IMR-90 (cell line): ENCODE measurements around the gene POLD1. TPM values are rescaled to one million over a fixed set of nuclear protein-coding genes. Genes with fewer than 3 reads are reported as not detected.
A peak's percentile ranks its signal among the peaks of the same experiment; 100 is the strongest.

Experiments
- ATAC-seq: fragments of 200-7000 bp; cut with Tn5 transposase; 2 replicates; pipeline ENCODE4 v1.9.1; 2020; ENCODE audit warnings: low read depth, mild to moderate bottlenecking, moderate library complexity
- BruUV-seq: library from RNA; stranded (reverse); fragments of 400-500 nt; replicated peaks from 2 replicates; lab custom pipeline; 2021; lab: Mats Ljungman, UMichigan
- CTCF ChIA-PET: fragments of 300-600 bp; formaldehyde crosslinking; extraction: SDS; loops from one replicate; lab custom pipeline; 2021; ENCODE audit warnings: antibody characterized with exemption; lab: Yijun Ruan, JAX
- POLR2A ChIA-PET: fragments of 300-600 bp; sonication (Branson Sonifier 250); formaldehyde crosslinking; loops from one replicate; lab custom pipeline; 2022; ENCODE audit warnings: antibody characterized with exemption; ENCODE audit not compliant: unreplicated experiment; lab: Charles Lee
- DNase-seq: peaks from one replicate; pipeline ENCODE4 v3.0.0; 2013
- H2AFZ ChIP-seq: replicated peaks from 2 replicates; pipeline ENCODE3; 2013; ENCODE audit warnings: low read length, mild to moderate bottlenecking; ENCODE audit not compliant: poor library complexity
- H2AK5ac ChIP-seq: 2 replicates; pipeline ENCODE4 v1.6.1; 2013; ENCODE audit warnings: low read depth, low read length, inconsistent platforms
- H2AK9ac ChIP-seq: replicated peaks from 2 replicates; pipeline ENCODE3; 2013; ENCODE audit warnings: mild to moderate bottlenecking, low read depth, low read length, moderate library complexity; ENCODE audit not compliant: poor library complexity
- H2BK120ac ChIP-seq: 2 replicates; pipeline ENCODE4 v1.6.1; 2013; ENCODE audit warnings: low read depth, low read length, inconsistent platforms
- H2BK15ac ChIP-seq: 3 replicates; pipeline ENCODE4 v1.6.1; 2013; ENCODE audit warnings: low read depth, low read length, inconsistent platforms
- H2BK20ac ChIP-seq: 2 replicates; pipeline ENCODE4 v1.6.1; 2013; ENCODE audit warnings: low read depth, mild to moderate bottlenecking, inconsistent platforms, low read length, moderate library complexity
- H2BK5ac ChIP-seq: 2 replicates; pipeline ENCODE4 v1.6.1; 2013; ENCODE audit warnings: mild to moderate bottlenecking, low read depth, low read length, inconsistent platforms; ENCODE audit not compliant: poor library complexity, severe bottlenecking
- H3K14ac ChIP-seq: replicated peaks from 2 replicates; pipeline ENCODE4 v1.6.1; 2013; ENCODE audit warnings: low read depth, low read length, inconsistent platforms
- H3K18ac ChIP-seq: 2 replicates; pipeline ENCODE4 v1.6.1; 2013; ENCODE audit warnings: low read depth, low read length, control low read depth
- H3K23ac ChIP-seq: 2 replicates; pipeline ENCODE4 v1.6.1; 2013; ENCODE audit warnings: low read depth, low read length, inconsistent platforms
- H3K27ac ChIP-seq: 2 replicates; pipeline ENCODE4 v1.5.1; 2013; ENCODE audit warnings: mild to moderate bottlenecking, control low read depth, low read length; ENCODE audit not compliant: insufficient read depth
- H3K27me3 ChIP-seq: 2 replicates; pipeline ENCODE4 v1.6.1; 2013; ENCODE audit warnings: low read length; ENCODE audit not compliant: control insufficient read depth, insufficient read depth
- H3K36me3 ChIP-seq: 2 replicates; pipeline ENCODE4 v1.6.1; 2013; ENCODE audit warnings: low read length, mixed read lengths; ENCODE audit not compliant: control insufficient read depth, insufficient read depth
- H3K4ac ChIP-seq: 2 replicates; pipeline ENCODE4 v1.6.1; 2013; ENCODE audit warnings: low read depth, low read length, inconsistent platforms
- H3K4me1 ChIP-seq: 2 replicates; pipeline ENCODE4 v1.6.1; 2013; ENCODE audit warnings: low read length, mixed read lengths; ENCODE audit not compliant: control insufficient read depth, insufficient read depth
- H3K4me2 ChIP-seq: 2 replicates; pipeline ENCODE4 v1.6.1; 2013; ENCODE audit warnings: low read depth, mild to moderate bottlenecking, control low read depth, low read length, moderate library complexity
- H3K4me3 ChIP-seq: 2 replicates; pipeline ENCODE4 v1.5.1; 2013; ENCODE audit warnings: low read depth, mild to moderate bottlenecking, control low read depth, low read length, moderate library complexity; ENCODE audit not compliant: insufficient read depth
- H3K56ac ChIP-seq: 2 replicates; pipeline ENCODE4 v1.6.1; 2013; ENCODE audit warnings: low read length, inconsistent platforms; ENCODE audit not compliant: insufficient read depth; ENCODE audit errors: extremely low read depth
- H3K79me1 ChIP-seq, 2 experiments: 2 replicates each; pipeline ENCODE4 v1.6.1; 2013; ENCODE audit warnings: low read length in 2 of 2, inconsistent platforms in 1 of 2, low read depth in 1 of 2
- H3K9ac ChIP-seq: 2 replicates; pipeline ENCODE4 v1.6.1; 2013; ENCODE audit warnings: low read depth, low read length, control low read depth
- H3K9me1 ChIP-seq: 2 replicates; pipeline ENCODE4 v1.6.1; 2013; ENCODE audit warnings: low read length, inconsistent platforms; ENCODE audit not compliant: insufficient read depth
- H3K9me3 ChIP-seq: 2 replicates; pipeline ENCODE4 v1.6.1; 2013; ENCODE audit warnings: low read length; ENCODE audit not compliant: control insufficient read depth, insufficient read depth
- H4K20me1 ChIP-seq: 2 replicates; pipeline ENCODE4 v1.6.1; 2013; ENCODE audit warnings: low read length, inconsistent platforms; ENCODE audit not compliant: insufficient read depth
- H4K5ac ChIP-seq: 2 replicates; pipeline ENCODE4 v1.6.1; 2013; ENCODE audit warnings: mild to moderate bottlenecking, low read depth, low read length, control low read depth
- H4K8ac ChIP-seq, 2 experiments: 2 replicates each; pipeline ENCODE4 v1.6.1; 2013; ENCODE audit warnings: low read depth in 2 of 2, low read length in 2 of 2, control low read depth in 1 of 2, inconsistent platforms in 1 of 2
- H4K91ac ChIP-seq: 2 replicates; pipeline ENCODE4 v1.6.1; 2013; ENCODE audit warnings: low read depth, low read length, inconsistent platforms; ENCODE audit not compliant: insufficient read depth
- CEBPB ChIP-seq: IDR thresholded peaks from 2 replicates; pipeline ENCODE4 v1.6.1; 2012; ENCODE audit warnings: low read depth, low read length, improper control_type of control experiment
- CHD1 ChIP-seq: IDR thresholded peaks from 2 replicates; pipeline ENCODE4 v1.6.1; 2012; ENCODE audit warnings: low read depth, low read length, improper control_type of control experiment
- CTCF ChIP-seq: conservative IDR thresholded peaks from 2 replicates; pipeline ENCODE4 v1.5.1; 2012; ENCODE audit warnings: mild to moderate bottlenecking, low read depth, low read length, improper control_type of control experiment
- ELK1 ChIP-seq: fragments of 150-350 bp; IDR thresholded peaks from 2 replicates; pipeline ENCODE4 v1.6.1; 2016; ENCODE audit warnings: low read depth, mild to moderate bottlenecking, low read length, moderate library complexity, borderline replicate concordance
- FOS ChIP-seq: fragments of 150-350 bp; IDR thresholded peaks from 2 replicates; pipeline ENCODE4 v1.6.1; 2016; ENCODE audit warnings: low read depth, low read length
- MAFK ChIP-seq: IDR thresholded peaks from 2 replicates; pipeline ENCODE4 v1.6.1; 2012; ENCODE audit warnings: low read depth, low read length, improper control_type of control experiment
- MAZ ChIP-seq: IDR thresholded peaks from 2 replicates; pipeline ENCODE4 v1.6.1; 2012; ENCODE audit warnings: low read depth, mild to moderate bottlenecking, low read length, improper control_type of control experiment, moderate library complexity, borderline replicate concordance
- NFE2L2 ChIP-seq: fragments of 150-350 bp; IDR thresholded peaks from 2 replicates; pipeline ENCODE4 v1.6.1; 2016; ENCODE audit warnings: low read depth, mild to moderate bottlenecking, low read length
- POLR2A ChIP-seq: IDR thresholded peaks from 2 replicates; pipeline ENCODE4 v1.6.1; 2012; ENCODE audit warnings: mild to moderate bottlenecking, low read depth, low read length
- RAD21 ChIP-seq: IDR thresholded peaks from 2 replicates; pipeline ENCODE4 v1.6.1; 2012; ENCODE audit warnings: low read length, improper control_type of control experiment
- RCOR1 ChIP-seq: IDR thresholded peaks from 2 replicates; pipeline ENCODE4 v1.6.1; 2012; ENCODE audit warnings: mild to moderate bottlenecking, low read length, improper control_type of control experiment; ENCODE audit not compliant: insufficient replicate concordance
- SMC3 ChIP-seq: fragments of 150-350 bp; IDR thresholded peaks from 2 replicates; pipeline ENCODE4 v1.6.1; 2016; ENCODE audit warnings: low read depth, mild to moderate bottlenecking, antibody characterized with exemption, low read length, moderate library complexity
- USF2 ChIP-seq: fragments of 150-350 bp; IDR thresholded peaks from 2 replicates; pipeline ENCODE4 v1.6.1; 2017; ENCODE audit warnings: mild to moderate bottlenecking, antibody characterized with exemption, low read length, low read depth
- WGBS, 2 experiments: methylation state at CpG; one replicate each; pipeline versions ENCODE4 v1.1.5 to v1.1.7; 2013; ENCODE audit warnings: missing lambda C conversion rate in 2 of 2; ENCODE audit not compliant: insufficient read length in 1 of 2; ENCODE audit errors: extremely low coverage in 2 of 2; 5-methylcytosine and 5-hydroxymethylcytosine counted together
- dilution Hi-C: fragments of 300-500 bp; cut with HindIII; formaldehyde crosslinking; loops from one replicate; pipeline ENCODE4 v1.14.3; 2018; ENCODE audit warnings: low sequenced_read_pairs; ENCODE audit not compliant: unreplicated experiment
- in situ Hi-C: fragments of 300-500 bp; cut with MboI; formaldehyde crosslinking; loops from 3 replicates; pipeline ENCODE4 v1.14.3; 2019; ENCODE audit warnings: low sequenced_read_pairs, inconsistent platforms, mixed read lengths
- intact Hi-C: fragments of 100-400 bp; cut with micrococcal nuclease; formaldehyde crosslinking; loops from 2 replicates; pipeline ENCODE4 v1.10.0; 2022
- polyA plus RNA-seq, 3 experiments: library from polyadenylated mRNA; depleted of rRNA; stranded (reverse); fragments of >200 nt; gene quantifications; 2 replicates each; pipeline ENCODE4 v1.2.3, GENCODE V29; 2012; ENCODE audit warnings: low replicate concordance in 1 of 3
- total RNA-seq: library from RNA; depleted of rRNA; stranded (reverse); fragments of >200 nt; gene quantifications from 2 replicates; pipeline ENCODE4 v1.2.3, GENCODE V29; 2012

POLD1 gene
- total and polyA plus RNA-seq, 2 of the 4 experiments (the other 2 are of a cell fraction): 13.8 to 28.9 TPM

- Histone ChIP-seq H3K23ac (no peak overlapping the region), H3K9me1 (no peaks in the 10 kb centered on the region), H3K14ac (no peak overlapping the region), H3K27me3 (no peaks in the 10 kb centered on the region), H3K27ac (no peak overlapping the region), H4K8ac (no peak overlapping the region), H2AK9ac (no peak overlapping the region), H3K4me3 (no peak overlapping the region), H3K9ac (no peak overlapping the region), H2BK20ac (no peak overlapping the region), H4K91ac (no peak overlapping the region), H3K4me2 (no peak overlapping the region), H3K18ac (no peak overlapping the region), H3K79me1 (peaks cover 0 to 30% of the 10 kb centered on the region in 2 experiments), H2AK5ac (no peak overlapping the region), H3K36me3 (peaks cover 42% of the 10 kb centered on the region), H3K9me3 (no peaks in the 10 kb centered on the region), H4K5ac (no peak overlapping the region), H2BK15ac (no peak overlapping the region), H4K20me1 (peaks cover 8% of the 10 kb centered on the region), H2BK5ac (no peak overlapping the region), H3K56ac (no peak overlapping the region), H2BK120ac (no peak overlapping the region), H2AFZ (peak overlapping the region; percentile 21), H3K4me1 (no peaks in the 10 kb centered on the region), H3K4ac (no peak overlapping the region)
- intact Hi-C loops (loop anchor here (5.0 kb wide), 1 partner anchor 424 kb away; no protein-coding TSS in a partner anchor), dilution Hi-C loops (no loop called here), in situ Hi-C loops (loop anchor here (5.0 kb wide), 1 partner anchor 344 kb away; the partner anchor contains the start of gene CLEC11A)
- ATAC-seq (no peak), DNase-seq (no peak)
- ChIA-PET POLR2A (no interaction called here), CTCF (no interaction called here)
- 95% methylated on average over 28 of the region's 36 CpGs; no CpG with 5 or more reads in 1 of the 2 experiments for WGBS, 2 experiments
- TF ChIP-seq USF2 (no peak), CHD1 (no peak), CTCF (no peak), NFE2L2 (no peak), CEBPB (no peak), ELK1 (no peak), MAZ (no peak), POLR2A (no peak), RAD21 (no peak), SMC3 (no peak), MAFK (no peak), RCOR1 (no peak), FOS (no peak)
- no TSS peak for BruUV-seq
Observed at GRCh38 chr19:50378169-50378862, 5.8 kb upstream of the POLD1 start.
